BE2C (cell line): ENCODE results near the gene IZUMO3.

Experiments
- DNase-seq: peaks from one replicate; pipeline ENCODE4 v3.0.0-alpha.2; 2020
- H3K27me3 ChIP-seq: fragments of 250-450 bp; sonication (Bioruptor Pico); 2 replicates; pipeline ENCODE4 v1.5.1; 2020; ENCODE audit warnings: mild to moderate bottlenecking
- H3K36me3 ChIP-seq: fragments of 250-450 bp; sonication (Bioruptor Pico); 2 replicates; pipeline ENCODE4 v1.5.1; 2020; ENCODE audit warnings: mild to moderate bottlenecking
- H3K4me1 ChIP-seq: fragments of 250-450 bp; sonication (Bioruptor Pico); 2 replicates; pipeline ENCODE4 v1.5.1; 2020
- H3K4me3 ChIP-seq: 2 replicates; pipeline ENCODE4 v1.5.1; 2011; ENCODE audit warnings: low read depth, low read length
- H3K9me3 ChIP-seq: fragments of 250-450 bp; sonication (Bioruptor Pico); 2 replicates; pipeline ENCODE4 v1.5.1; 2020
- TF ChIP-seq, protein P1 (sequence below): IDR thresholded peaks from 2 replicates; pipeline ENCODE4 v1.5.1; 2012; ENCODE audit warnings: mild to moderate bottlenecking, low read depth, low read length

Gene IZUMO3

DNA sequence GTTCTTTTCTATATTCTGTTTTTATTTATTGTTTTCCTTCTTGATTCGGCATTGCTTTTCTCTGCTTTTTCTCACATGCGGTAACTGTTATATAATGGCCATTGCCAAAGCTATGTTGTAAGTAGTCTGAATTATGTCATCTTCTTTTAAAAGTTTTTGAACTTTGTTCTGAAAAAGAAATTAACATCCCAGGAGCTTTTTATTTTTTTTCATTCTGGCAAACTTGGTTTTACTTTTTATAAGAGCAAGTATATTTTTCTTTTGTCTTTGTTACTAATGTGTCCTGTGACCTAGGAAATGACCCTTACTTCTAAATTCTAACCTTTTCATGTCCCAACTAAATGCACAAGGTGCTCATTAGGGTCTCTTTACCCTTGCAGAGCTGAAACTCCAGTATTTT is 26.7 kb upstream of the IZUMO3 start:
- no peaks in the 10 kb centered on the region for H3K4me1 ChIP-seq
- no peaks in the 10 kb centered on the region for H3K27me3 ChIP-seq
- H3K9me3 ChIP-seq = no peaks in the 10 kb centered on the region
- no peak overlapping the region for H3K4me3 ChIP-seq
- no peak for DNase-seq
- TF ChIP-seq, protein P1, sequence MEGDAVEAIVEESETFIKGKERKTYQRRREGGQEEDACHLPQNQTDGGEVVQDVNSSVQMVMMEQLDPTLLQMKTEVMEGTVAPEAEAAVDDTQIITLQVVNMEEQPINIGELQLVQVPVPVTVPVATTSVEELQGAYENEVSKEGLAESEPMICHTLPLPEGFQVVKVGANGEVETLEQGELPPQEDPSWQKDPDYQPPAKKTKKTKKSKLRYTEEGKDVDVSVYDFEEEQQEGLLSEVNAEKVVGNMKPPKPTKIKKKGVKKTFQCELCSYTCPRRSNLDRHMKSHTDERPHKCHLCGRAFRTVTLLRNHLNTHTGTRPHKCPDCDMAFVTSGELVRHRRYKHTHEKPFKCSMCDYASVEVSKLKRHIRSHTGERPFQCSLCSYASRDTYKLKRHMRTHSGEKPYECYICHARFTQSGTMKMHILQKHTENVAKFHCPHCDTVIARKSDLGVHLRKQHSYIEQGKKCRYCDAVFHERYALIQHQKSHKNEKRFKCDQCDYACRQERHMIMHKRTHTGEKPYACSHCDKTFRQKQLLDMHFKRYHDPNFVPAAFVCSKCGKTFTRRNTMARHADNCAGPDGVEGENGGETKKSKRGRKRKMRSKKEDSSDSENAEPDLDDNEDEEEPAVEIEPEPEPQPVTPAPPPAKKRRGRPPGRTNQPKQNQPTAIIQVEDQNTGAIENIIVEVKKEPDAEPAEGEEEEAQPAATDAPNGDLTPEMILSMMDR = no peak
- H3K36me3 ChIP-seq = no peaks in the 10 kb centered on the region

DNA sequence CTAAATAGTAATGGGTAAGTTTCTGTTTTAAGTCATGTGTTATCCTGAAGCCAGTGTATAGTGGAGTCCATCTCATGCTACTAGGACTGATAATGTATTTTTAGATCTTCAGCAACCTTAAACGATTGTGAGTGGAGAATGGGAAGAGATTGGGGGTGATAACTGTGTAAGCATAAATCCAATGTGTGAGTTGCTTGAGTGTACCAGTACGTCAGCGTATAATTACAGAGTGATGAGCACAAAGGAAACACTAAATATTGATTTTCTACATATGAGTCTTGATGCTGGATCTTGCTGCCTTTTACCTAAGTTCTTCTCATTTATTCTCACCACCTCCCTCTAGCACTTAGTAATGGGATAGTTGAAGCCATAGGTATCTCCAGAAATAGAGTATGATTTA is 16.3 kb upstream of the IZUMO3 start:
- Histone ChIP-seq H3K4me1 (no peaks in the 10 kb centered on the region), H3K9me3 (no peaks in the 10 kb centered on the region), H3K4me3 (no peak overlapping the region), H3K27me3 (no peaks in the 10 kb centered on the region), H3K36me3 (no peaks in the 10 kb centered on the region)
- no peak for DNase-seq
- TF ChIP-seq, protein P1 = no peak

DNA sequence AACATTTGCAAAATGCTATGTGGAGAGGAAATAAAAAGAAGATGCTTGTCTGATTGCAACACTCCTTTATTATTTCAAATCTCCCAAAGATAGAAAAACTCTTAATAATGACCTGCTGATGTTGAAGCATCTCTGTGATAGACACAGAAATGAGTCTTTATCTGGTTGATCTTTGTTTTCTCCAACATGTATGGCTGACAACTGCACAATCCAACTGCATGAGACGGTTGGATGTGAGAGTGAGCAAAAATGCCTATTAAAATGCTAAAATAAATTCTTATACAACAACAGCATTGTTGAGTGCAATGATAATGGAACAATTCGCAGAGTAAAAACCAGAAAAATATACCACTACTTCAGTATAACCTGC is 7.5 kb upstream of the IZUMO3 start:
- no peak for DNase-seq
- no peaks in the 10 kb centered on the region for H3K4me1 ChIP-seq
- no peaks in the 10 kb centered on the region for H3K9me3 ChIP-seq
- TF ChIP-seq, protein P1 = no peak
- no peaks in the 10 kb centered on the region for H3K36me3 ChIP-seq
- no peaks in the 10 kb centered on the region for H3K27me3 ChIP-seq
- H3K4me3 ChIP-seq = no peak overlapping the region

DNA sequence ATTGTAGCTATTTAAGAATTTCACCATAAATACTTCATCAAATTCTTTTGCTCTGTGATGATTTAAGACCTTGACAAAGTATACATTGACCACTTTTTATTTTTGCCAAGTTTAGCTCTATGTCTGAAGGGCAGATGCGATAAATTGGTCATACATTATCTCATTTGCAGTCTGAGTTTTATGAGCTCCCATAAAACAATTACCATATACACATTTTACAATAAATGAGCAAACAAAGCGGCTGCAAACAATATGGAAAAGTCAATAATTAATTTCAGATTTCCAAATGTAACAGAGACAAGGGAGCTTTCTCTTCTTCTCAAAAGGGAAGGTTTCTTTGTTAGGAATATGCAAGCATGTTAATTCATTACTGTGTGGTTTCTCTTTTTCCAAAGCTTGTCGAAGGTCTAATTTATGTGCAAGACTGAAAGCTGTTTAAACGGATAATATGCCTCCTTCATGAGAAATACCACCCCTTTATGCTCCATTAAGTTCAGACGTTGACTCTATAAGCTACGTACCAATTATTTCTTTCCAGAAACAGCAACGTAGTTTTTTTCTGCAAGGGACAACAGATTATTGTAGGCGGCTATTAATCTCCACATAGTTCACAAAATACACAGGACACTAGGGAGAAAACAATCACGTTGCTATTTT is 7.0 kb upstream of the IZUMO3 start:
- TF ChIP-seq, protein P1 = no peak

DNA sequence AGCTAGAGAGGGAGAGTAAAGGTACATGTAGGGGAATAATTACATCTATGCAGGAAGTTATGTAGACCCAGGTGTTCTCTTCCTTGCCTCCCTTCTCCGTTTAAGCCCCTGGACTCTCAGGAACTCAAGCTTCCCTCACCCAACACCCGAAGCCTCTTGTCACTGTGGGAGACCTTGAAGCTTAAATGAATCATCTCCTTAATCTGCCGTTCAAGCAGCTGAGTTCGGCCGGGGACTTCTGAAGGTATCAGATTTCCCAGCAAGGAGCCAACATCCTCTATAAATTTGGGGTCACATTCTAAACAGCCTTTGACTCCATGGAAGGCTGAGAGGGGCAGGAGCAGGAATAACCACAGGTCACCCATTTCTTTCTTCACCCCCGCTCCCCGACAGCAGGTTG is 412 bp downstream of the IZUMO3 start:
- H3K4me3 ChIP-seq = no peak overlapping the region
- H3K9me3 ChIP-seq = no peaks in the 10 kb centered on the region
- TF ChIP-seq, protein P1 = no peak
- no peaks in the 10 kb centered on the region for H3K27me3 ChIP-seq
- no peaks in the 10 kb centered on the region for H3K36me3 ChIP-seq
- H3K4me1 ChIP-seq = no peaks in the 10 kb centered on the region
- no peak for DNase-seq

More for the DNA sequence above, 7.0 kb upstream of the IZUMO3 start:
- no peaks in the 10 kb centered on the region for H3K36me3 ChIP-seq
- no peaks in the 10 kb centered on the region for H3K4me1 ChIP-seq
- H3K4me3 ChIP-seq = no peak overlapping the region
- H3K9me3 ChIP-seq = no peaks in the 10 kb centered on the region
- no peak for DNase-seq
- no peaks in the 10 kb centered on the region for H3K27me3 ChIP-seq

DNA sequence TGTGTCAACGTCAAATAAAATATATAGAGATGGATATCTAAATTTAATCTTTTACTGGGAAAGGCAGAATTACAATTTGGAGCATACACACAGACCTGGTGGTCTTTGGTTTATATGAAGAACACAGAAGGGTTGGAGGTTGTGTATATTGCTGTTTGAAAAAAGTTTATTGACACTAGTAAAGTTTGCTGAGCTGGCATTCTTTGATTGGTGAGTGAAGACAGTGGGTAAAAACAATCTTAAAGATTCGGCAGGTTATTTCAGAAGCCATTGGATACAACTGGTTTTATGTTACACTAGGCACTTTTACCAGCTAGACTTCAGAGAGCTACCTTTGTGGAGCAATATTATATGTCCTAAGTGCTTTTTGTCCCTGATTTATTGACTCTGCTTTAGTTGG is 27.2 kb downstream of the IZUMO3 start:
- no peaks in the 10 kb centered on the region for H3K9me3 ChIP-seq
- H3K4me1 ChIP-seq = no peaks in the 10 kb centered on the region
- H3K36me3 ChIP-seq = no peaks in the 10 kb centered on the region
- H3K27me3 ChIP-seq = no peaks in the 10 kb centered on the region
- DNase-seq = no peak
- TF ChIP-seq, protein P1 = no peak
- no peak overlapping the region for H3K4me3 ChIP-seq
